SK-N-MC (cell line): ENCODE measurements around the gene CEP68.

Experiments used
- EZH2 ChIP-seq: fragments of 200-600 bp; sonication (generic); IDR thresholded peaks from one replicate; pipeline ENCODE4 v1.6.1; 2017; ENCODE audit warnings: antibody characterized with exemption
- FOXP2 ChIP-seq: optimal IDR thresholded peaks from 2 replicates; pipeline ENCODE3; 2011; ENCODE audit warnings: mild to moderate bottlenecking, moderate library complexity; ENCODE audit not compliant: insufficient read depth; ENCODE audit errors: extremely low read length, control extremely low read depth
- POLR2AphosphoS5 ChIP-seq: IDR thresholded peaks from 2 replicates; pipeline ENCODE4 v1.6.1; 2012; ENCODE audit warnings: mild to moderate bottlenecking, low read depth, low read length, borderline replicate concordance

DNA sequence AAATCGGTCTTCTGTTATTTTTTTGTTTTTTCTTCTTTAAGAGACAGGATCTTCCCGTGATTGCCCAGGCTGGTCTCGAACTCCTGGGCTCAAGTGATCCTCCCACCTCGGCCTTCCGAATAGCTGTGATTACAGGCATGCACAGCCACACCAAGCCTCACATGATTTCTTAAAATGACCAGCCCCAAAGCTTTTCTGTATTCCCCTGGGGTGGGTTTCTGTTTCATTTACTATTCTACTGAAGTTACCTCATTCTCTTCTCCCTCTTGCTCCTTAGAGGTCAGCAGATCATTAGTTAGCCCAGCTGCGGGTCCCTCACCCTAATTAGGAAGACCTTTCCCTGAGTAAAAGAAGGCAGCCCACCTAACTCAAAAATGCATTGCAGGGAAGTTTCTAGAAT, 39.4 kb upstream of the CEP68 start:
- TF ChIP-seq POLR2AphosphoS5: no peak
- TF ChIP-seq EZH2: no peak
- TF ChIP-seq FOXP2: no peak
